Activated naive CD8-positive, alpha-beta T cell treated with anti-CD3 and anti-CD28 coated beads for 36 hours (primary cell): ENCODE results near the gene NLGN2. TPM values are rescaled to one million over a fixed set of nuclear protein-coding genes. Genes with fewer than 3 reads are reported as not detected.

Source experiments
- DNase-seq: peaks from one replicate; pipeline ENCODE4 v3.0.0; 2021
- H3K27ac Mint-ChIP-seq: one replicate; pipeline ENCODE4 v1.8.0; 2022; ENCODE audit warnings: mild to moderate bottlenecking, moderate library complexity, mixed read lengths
- H3K27me3 Mint-ChIP-seq: one replicate; pipeline ENCODE4 v1.8.0; 2022; ENCODE audit warnings: mild to moderate bottlenecking, mixed read lengths
- H3K36me3 Mint-ChIP-seq: one replicate; pipeline ENCODE4 v1.8.0; 2021; ENCODE audit warnings: mild to moderate bottlenecking, mixed read lengths
- H3K4me1 Mint-ChIP-seq: one replicate; pipeline ENCODE4 v1.8.0; 2021; ENCODE audit warnings: mixed read lengths
- H3K4me3 Mint-ChIP-seq: one replicate; pipeline ENCODE4 v1.8.0; 2022; ENCODE audit warnings: mild to moderate bottlenecking, moderate library complexity, mixed read lengths
- H3K9me3 Mint-ChIP-seq: one replicate; pipeline ENCODE4 v1.8.0; 2022; ENCODE audit warnings: mixed read lengths
- total RNA-seq, 2 experiments: library from RNA; stranded (reverse); gene quantifications; one replicate each; pipeline ENCODE4 v1.2.3, GENCODE V29; 2021

NLGN2 gene
- total RNA-seq, 2 experiments from 2014 or later, result 8.8 to 9.3 TPM

DNA sequence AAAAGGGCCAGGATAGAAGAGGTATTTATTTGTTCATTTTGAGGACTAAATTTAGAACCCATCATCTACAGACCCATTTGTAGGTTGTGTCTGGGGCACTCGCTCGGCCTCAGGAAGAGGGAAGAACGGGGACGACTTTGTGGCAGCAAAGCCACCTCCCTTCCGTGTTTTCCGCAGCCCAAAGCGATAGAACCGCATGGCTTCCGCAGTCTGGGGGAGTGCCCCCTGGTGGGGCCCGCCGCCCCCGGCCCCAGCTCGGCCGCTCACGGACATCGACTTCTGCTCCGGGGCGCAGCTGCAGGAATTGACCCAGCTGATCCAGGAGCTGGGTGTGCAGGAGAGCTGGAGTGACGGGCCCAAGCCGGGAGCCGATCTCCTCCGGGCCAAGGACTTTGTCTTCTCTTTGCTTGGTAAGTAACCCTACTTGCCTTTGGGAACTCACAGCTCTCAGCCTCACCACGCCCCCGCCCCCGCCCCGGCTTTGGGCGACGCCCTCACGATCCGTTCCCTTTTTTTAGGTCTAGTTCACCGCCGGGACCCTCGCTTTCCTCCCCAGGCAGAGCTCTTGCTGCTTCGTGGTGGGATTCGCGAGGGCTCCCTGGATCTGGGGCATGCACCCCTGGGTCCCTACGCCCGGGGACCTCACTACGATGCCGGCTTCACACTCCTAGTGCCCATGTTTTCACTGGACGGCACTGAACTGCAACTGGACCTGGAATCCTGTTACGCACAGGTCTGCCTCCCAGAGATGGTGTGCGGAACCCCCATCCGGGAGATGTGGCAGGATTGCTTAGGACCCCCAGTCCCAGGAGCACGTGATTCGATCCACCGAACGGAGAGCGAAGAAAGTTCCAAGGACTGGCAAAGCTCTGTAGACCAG, 28.3 kb downstream of the NLGN2 start:
- peaks cover 8% of the 10 kb centered on the region for H3K36me3 Mint-ChIP-seq
- no peaks in the 10 kb centered on the region for H3K9me3 Mint-ChIP-seq
- peak; percentile 74 for DNase-seq
- H3K27ac Mint-ChIP-seq, result peak overlapping the region; percentile 92
- peaks cover 22% of the 10 kb centered on the region for H3K27me3 Mint-ChIP-seq
- peak overlapping the region; percentile 94 for H3K4me3 Mint-ChIP-seq
- peaks cover 39% of the 10 kb centered on the region for H3K4me1 Mint-ChIP-seq

DNA sequence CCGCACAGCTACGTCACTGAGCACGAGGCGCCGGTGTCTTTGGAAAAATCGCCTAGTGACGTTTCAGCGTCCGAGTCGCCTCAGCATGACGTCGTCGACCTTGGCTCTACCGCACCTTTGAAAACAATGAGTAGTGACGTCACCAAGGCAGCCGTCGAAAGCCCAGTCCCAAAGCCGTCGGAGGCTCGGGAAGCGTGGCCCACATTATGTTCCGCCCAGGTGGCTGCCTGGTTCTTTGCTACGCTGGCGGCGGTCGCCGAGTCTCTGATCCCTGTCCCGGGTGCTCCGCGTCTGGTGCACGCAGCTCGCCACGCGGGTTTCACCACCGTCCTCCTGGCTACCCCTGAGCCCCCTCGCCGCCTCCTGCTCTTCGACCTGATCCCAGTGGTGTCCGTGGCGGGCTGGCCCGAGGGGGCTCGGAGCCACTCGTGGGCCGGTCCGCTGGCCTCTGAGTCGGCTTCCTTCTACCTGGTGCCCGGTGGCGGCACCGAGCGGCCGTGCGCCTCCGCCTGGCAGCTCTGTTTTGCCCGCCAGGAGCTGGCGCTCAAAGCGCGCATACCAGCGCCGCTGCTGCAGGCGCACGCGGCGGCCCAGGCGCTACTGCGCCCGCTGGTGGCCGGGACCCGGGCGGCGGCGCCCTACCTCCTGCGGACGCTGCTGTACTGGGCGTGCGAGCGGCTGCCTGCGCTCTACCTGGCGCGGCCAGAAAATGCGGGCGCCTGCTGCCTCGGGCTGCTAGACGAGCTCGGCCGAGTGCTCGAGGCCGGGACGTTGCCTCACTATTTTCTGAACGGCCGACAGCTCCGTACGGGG, 29.1 kb downstream of the NLGN2 start:
- Mint-ChIP-seq H3K9me3 (no peaks in the 10 kb centered on the region), H3K27me3 (peaks cover 31% of the 10 kb centered on the region), H3K4me1 (peaks cover 41% of the 10 kb centered on the region), H3K4me3 (peak overlapping the region; percentile 94), H3K27ac (peak overlapping the region; percentile 92), H3K36me3 (peaks cover 8% of the 10 kb centered on the region)
- DNase-seq, result peak; percentile 92

DNA sequence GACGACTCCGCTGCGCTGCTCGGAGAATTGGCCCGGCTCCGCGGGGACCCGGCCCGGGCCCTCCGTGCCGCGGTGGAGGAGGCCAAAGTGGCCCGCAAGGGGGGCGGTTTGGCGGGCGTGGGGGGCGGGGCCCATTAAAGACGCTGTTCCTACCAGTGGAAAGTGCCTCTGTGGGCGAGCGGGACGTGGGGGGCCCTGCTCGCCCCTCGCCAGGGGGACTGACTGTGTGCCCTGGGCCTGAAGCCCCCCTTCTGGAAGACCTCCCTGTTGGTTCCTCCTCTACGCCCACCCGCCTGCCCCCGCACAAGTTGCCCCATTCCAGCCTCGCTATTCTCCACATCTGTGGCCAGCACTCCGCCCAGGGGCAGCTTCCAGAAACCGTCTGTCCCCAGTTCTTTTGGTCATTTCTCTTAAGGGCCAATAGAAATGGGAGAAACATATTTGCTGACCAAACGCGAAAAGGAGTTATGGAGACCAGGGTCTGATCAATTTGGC, 29.8 kb downstream of the NLGN2 start:
- Mint-ChIP-seq H3K27me3 (peaks cover 37% of the 10 kb centered on the region), H3K9me3 (no peaks in the 10 kb centered on the region), H3K27ac (peak overlapping the region; percentile 54), H3K4me3 (peak overlapping the region; percentile 86), H3K36me3 (peaks cover 10% of the 10 kb centered on the region), H3K4me1 (peaks cover 41% of the 10 kb centered on the region)
- DNase-seq, result no peak

GRCh38 chr17:7437950-7438614, 30.4 kb downstream of the NLGN2 start:
- H3K36me3 Mint-ChIP-seq, result peaks cover 10% of the 10 kb centered on the region
- H3K27ac Mint-ChIP-seq, result peak overlapping the region; percentile 54
- H3K4me3 Mint-ChIP-seq, result peak overlapping the region; percentile 86
- H3K27me3 Mint-ChIP-seq, result peaks cover 42% of the 10 kb centered on the region
- H3K4me1 Mint-ChIP-seq, result peaks cover 41% of the 10 kb centered on the region
- H3K9me3 Mint-ChIP-seq, result no peaks in the 10 kb centered on the region
- DNase-seq, result peak; percentile 77

DNA sequence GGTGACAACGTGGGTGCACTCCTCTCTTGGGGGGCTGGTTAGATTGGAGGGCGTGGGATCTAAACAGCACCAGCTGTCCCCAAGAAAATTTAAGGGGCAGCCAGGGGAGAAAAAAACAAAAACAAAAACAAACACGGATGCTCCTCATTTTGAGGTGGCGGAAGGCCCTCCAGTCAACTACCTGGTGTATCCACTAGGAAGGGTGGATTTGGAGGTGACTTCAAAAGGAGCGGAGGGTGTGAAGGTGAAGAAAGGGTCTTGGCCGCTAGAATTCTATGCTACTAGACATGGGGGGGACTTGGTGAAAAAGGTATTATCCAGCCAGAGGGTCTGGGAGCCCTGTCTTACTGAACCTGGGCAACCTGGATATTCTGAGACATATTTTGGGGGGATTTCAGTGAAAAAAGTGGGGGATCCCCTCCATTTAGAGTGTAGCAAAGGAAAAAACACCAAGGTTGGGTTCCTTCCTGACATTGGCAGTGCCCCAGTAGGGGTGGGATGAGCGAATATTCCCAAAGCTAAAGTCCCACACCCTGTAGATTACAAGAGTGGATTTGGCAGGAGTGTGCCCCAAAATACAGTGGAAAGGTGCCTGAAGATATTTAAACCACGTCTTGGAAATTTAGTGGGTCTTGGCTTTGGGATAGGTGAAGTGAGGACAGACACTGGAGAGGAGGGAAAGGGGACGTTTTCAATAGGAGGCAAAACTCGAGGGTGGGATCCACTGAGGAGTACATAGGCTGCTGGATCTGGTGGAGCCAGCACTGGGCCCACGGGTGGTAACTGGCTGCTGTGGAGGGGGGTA, 31.2 kb downstream of the NLGN2 start:
- no peaks in the 10 kb centered on the region for H3K9me3 Mint-ChIP-seq
- no peak for DNase-seq
- H3K27ac Mint-ChIP-seq, result no peak overlapping the region
- H3K4me1 Mint-ChIP-seq, result peaks cover 41% of the 10 kb centered on the region
- peaks cover 49% of the 10 kb centered on the region for H3K27me3 Mint-ChIP-seq
- H3K4me3 Mint-ChIP-seq, result peak overlapping the region; percentile 86
- H3K36me3 Mint-ChIP-seq, result peaks cover 10% of the 10 kb centered on the region

DNA sequence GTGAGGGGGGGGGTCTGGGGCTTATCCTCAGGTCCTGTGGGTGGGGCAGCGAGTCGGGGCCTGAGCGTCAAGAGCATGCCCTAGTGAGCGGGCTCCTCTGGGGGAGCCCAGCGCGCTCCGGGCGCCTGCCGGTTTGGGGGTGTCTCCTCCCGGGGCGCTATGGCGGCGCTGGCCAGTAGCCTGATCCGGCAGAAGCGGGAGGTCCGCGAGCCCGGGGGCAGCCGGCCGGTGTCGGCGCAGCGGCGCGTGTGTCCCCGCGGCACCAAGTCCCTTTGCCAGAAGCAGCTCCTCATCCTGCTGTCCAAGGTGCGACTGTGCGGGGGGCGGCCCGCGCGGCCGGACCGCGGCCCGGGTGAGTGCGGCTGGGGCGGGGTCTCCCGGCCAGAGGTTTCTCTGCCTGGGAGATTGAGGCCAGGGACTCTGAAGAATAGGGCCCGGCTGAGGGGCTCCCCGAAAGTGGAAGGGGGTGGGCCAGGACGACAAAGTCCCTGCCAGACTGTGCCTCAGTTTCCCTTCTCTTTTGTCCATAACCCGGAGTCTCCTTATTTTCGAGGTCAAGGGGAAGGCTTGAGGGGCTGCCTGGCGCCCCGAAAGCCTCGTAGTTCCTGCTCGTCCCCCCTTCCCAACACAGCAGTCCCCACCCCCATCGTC, 31.9 kb downstream of the NLGN2 start, which contains the start of gene FGF11:
Gene FGF11 (plus strand): TSS at position 51 of the 651 bp plus-strand sequence. CDS start 109 bp downstream, at position 160.
- peaks cover 10% of the 10 kb centered on the region for H3K36me3 Mint-ChIP-seq
- peak within 1 kb of the TSS; percentile 86 for H3K4me3 Mint-ChIP-seq
- DNase-seq, result peak; percentile 18
- H3K4me1 Mint-ChIP-seq, result peaks cover 41% of the 10 kb centered on the region
- peaks cover 57% of the 10 kb centered on the region for H3K27me3 Mint-ChIP-seq
- H3K27ac Mint-ChIP-seq, result peak within 1 kb of the TSS; percentile 19
- no peaks in the 10 kb centered on the region for H3K9me3 Mint-ChIP-seq

GRCh38 chr17:7440113-7440833, 32.6 kb downstream of the NLGN2 start:
- H3K9me3 Mint-ChIP-seq, result no peaks in the 10 kb centered on the region

DNA sequence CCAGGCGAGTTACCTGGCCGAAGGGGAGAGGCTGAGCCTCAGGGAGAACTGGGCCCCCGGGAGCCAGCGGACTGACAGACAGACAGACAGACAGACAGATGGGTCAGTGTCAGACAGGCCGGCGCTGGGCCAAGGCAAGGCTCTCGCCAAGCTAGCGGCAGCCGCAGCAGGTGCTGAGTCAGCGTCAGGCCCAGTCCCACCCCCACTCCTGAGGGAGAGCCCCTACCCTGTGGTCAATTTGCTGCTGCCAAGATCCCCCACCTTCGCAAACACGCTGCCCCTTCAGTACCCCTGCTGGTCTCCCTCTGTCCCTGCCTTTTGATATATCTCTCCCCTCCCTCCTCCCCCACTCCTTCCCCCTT, 33.2 kb downstream of the NLGN2 start:
- Mint-ChIP-seq H3K4me1 (peaks cover 43% of the 10 kb centered on the region), H3K4me3 (peak overlapping the region; percentile 82), H3K9me3 (no peaks in the 10 kb centered on the region), H3K36me3 (peaks cover 10% of the 10 kb centered on the region), H3K27me3 (peaks cover 69% of the 10 kb centered on the region), H3K27ac (no peak overlapping the region)
- peak; percentile 38 for DNase-seq

More at GRCh38 chr17:7440113-7440833, 32.6 kb downstream of the NLGN2 start:
- peak overlapping the region; percentile 82 for H3K4me3 Mint-ChIP-seq
- H3K36me3 Mint-ChIP-seq, result peaks cover 10% of the 10 kb centered on the region
- H3K4me1 Mint-ChIP-seq, result peaks cover 39% of the 10 kb centered on the region
- H3K27me3 Mint-ChIP-seq, result peaks cover 64% of the 10 kb centered on the region
- peak; percentile 60 for DNase-seq
- peak overlapping the region; percentile 19 for H3K27ac Mint-ChIP-seq

DNA sequence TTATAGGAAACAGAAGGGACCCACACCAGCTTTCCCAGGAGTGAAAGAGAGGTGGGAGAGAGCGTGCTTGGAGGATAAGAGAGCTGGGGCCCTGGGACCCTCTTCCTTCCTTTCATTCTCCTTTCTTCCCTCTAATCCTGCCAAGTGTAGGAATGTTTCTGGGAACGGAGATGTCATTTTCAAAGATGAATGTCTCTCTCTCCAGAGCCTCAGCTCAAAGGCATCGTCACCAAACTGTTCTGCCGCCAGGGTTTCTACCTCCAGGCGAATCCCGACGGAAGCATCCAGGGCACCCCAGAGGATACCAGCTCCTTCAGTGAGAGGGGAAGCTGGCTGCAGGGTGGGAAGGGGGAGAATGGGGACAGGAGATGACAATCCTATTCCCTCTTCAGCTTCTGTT, 33.6 kb downstream of the NLGN2 start:
- H3K36me3 Mint-ChIP-seq, result peaks cover 10% of the 10 kb centered on the region
- peaks cover 74% of the 10 kb centered on the region for H3K27me3 Mint-ChIP-seq
- peaks cover 43% of the 10 kb centered on the region for H3K4me1 Mint-ChIP-seq
- H3K9me3 Mint-ChIP-seq, result no peaks in the 10 kb centered on the region
- H3K4me3 Mint-ChIP-seq, result no peak overlapping the region
- no peak overlapping the region for H3K27ac Mint-ChIP-seq
- DNase-seq, result no peak

GRCh38 chr17:7442142-7442541, 34.5 kb downstream of the NLGN2 start:
- peaks cover 10% of the 10 kb centered on the region for H3K36me3 Mint-ChIP-seq
- H3K27ac Mint-ChIP-seq, result no peak overlapping the region
- peaks cover 39% of the 10 kb centered on the region for H3K4me1 Mint-ChIP-seq
- peaks cover 82% of the 10 kb centered on the region for H3K27me3 Mint-ChIP-seq
- DNase-seq, result no peak
- H3K4me3 Mint-ChIP-seq, result no peak overlapping the region
- no peaks in the 10 kb centered on the region for H3K9me3 Mint-ChIP-seq

GRCh38 chr17:7443499-7444485, 36.1 kb downstream of the NLGN2 start:
- Mint-ChIP-seq H3K27me3 (peaks cover 80% of the 10 kb centered on the region), H3K4me3 (no peak overlapping the region), H3K27ac (no peak overlapping the region), H3K36me3 (peaks cover 9% of the 10 kb centered on the region), H3K4me1 (peaks cover 30% of the 10 kb centered on the region), H3K9me3 (no peaks in the 10 kb centered on the region)
- DNase-seq, result no peak
